Activated T-helper 1 cell treated with anti-CD3 and anti-CD28 coated beads, Interleukin-2, amount 50 U/mL, for 16 hours (primary cell): ENCODE results near the gene JPT2.

ENCODE experiments used
- DNase-seq, 2 donors: peaks; one replicate each; pipeline ENCODE4 v3.0.0-alpha.2; 2020; ENCODE audit warnings: low read depth in 1 of 2, low spot score in 1 of 2

Gene JPT2

GRCh38 chr16:1674751-1675664 is 3.1 kb upstream of the JPT2 start:
- no peak for DNase-seq

- DNase-seq = no peak
Measured at GRCh38 chr16:1676661-1677060, 1.4 kb upstream of the JPT2 start.

- DNase-seq = no peak
Measured at GRCh38 chr16:1677339-1677738, 740 bp upstream of the JPT2 start.

- DNase-seq = peak; percentile 17 to 40
Measured at GRCh38 chr16:1678500-1679098, 520 bp downstream of the JPT2 start.

DNA sequence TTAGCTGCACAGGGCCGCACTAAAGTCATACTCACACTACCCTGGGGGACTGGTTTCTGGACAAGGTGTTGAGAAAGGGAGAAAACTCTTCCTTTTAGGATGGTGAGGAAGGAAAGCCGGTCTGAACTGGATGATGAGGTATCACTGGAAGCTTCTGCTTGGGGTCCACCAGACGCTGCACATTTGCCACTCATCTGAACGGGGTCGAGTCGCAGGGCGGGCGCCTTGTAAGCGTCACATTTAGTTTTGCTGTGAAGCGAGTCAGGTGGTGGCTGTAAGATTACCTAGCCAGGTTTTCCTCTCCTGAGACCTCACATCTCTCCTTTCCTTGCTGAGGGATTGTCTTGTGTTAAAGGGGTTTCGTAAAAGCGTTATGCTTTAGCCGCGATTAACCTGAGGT is 2.3 kb downstream of the JPT2 start:
- DNase-seq = no peak

DNA sequence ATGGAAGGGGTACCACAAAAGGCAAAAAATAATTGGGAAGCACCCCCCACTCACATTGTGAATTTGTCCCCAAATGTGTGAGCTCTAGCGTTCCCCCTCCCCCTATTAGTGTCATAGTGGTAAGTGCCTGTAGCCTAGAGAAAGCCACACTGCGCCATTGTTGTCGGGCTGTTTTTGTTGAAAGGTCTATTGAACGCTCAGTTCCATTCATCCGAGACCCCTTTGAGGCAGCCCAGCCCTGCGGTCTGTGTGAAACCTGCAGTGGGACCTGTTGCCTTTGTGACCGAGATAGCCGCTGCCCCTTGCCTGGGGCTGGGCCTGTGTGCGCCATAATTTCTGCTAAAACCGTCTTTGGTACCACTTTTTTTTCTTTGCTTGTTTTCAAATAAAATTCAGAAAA is 3.0 kb downstream of the JPT2 start:
- no peak for DNase-seq

GRCh38 chr16:1687427-1688316 is 9.6 kb downstream of the JPT2 start:
- no peak for DNase-seq

DNA sequence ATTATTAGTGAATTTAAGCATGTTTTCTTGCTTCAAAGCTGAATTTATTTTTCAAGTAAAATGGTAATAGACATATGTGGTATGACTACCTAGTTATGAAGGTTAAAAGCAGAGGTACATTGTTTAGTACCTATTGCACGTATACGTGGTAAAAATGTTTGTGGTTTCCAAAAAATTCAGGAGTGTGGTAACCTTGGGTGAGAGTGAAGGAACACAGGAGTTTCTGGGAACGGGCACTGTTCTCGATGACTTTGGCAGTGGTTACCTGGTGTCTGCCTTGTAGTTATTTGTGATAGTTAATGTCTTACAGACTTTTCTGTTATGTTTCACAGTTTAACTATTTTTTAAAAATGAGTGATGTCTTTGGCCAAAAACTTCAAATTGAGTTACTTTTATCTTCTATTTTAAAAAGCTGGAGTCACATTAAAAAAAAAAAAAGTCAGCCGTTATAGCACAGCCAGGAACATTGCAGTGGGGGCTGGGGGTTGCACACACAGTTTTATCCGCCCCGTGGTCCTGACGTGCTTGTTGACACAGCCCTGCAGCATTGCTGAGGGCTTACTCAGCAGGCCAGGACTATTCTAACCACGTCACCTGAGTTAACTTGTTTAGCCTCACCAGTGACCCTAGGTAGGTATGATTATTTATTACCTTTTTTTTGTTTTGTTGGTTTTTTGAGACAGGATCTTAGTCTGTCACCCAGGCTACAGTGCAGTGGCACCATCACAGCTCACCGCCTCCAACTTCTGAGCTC is 10.9 kb downstream of the JPT2 start:
- no peak for DNase-seq

DNA sequence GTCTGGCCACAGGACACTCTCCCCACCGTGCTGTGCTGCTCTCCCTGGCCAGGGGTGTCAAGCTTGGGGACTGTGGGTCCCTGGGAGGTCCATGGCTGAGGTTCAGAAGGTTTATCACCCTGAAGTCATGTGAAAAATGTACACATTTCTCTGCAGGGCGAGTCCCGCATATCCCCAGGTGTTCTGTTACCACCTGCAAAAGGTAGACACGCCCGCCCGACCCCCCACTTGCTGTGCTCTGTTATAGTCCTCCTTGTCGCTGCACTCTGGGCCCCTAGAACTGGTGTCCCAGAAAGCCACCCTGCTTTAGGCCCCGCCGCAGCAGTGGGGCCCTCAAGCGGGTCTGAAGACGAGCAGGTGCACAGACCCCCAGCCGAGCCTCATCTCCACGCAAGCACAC is 11.8 kb downstream of the JPT2 start:
- DNase-seq = no peak

GRCh38 chr16:1690810-1691209 is 12.7 kb downstream of the JPT2 start:
- no peak for DNase-seq

- DNase-seq = no peak
Measured at GRCh38 chr16:1691276-1691675, 13.2 kb downstream of the JPT2 start.

DNA sequence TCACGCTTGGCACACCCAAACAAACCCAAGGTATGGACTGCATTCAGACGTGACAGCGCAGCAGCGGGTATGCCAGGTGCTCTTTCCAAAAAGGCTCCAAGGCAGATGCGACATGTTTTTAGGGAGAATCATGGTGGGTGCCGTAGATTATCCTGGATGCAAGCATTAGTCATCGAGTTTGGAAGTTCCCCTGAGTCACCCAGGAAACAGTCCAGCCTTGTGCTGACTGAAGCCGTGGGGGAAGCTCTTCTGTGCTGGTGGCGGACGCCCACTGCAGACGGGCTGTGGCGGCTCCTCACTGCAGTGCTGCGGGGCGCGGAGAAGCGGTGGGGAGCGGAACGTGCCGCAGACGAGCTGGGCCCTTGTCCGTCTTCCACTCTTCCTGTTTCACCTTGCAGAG is 13.9 kb downstream of the JPT2 start:
- DNase-seq = no peak

DNA sequence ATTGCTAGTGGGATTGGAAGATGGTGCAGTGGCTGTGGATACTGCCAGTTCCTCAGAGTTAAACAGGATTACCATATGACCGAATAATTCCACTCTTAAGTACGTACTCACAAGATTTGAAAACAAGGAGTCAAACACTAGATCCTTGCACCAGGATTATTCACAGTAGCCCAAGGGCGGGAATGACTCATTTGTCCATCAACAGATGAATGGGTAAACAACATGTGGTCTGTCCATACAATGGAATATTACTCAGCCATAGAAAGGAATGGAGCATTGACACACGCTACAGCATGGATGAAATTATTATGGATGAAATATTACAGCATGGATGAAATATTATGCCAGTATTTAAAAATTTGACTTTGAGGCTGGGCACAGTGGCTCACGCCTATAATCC is 18.8 kb downstream of the JPT2 start:
- DNase-seq = no peak

- DNase-seq = no peak
Measured at GRCh38 chr16:1698680-1699079, 20.6 kb downstream of the JPT2 start.

GRCh38 chr16:1700246-1700645 is 22.2 kb downstream of the JPT2 start:
- no peak for DNase-seq

DNA sequence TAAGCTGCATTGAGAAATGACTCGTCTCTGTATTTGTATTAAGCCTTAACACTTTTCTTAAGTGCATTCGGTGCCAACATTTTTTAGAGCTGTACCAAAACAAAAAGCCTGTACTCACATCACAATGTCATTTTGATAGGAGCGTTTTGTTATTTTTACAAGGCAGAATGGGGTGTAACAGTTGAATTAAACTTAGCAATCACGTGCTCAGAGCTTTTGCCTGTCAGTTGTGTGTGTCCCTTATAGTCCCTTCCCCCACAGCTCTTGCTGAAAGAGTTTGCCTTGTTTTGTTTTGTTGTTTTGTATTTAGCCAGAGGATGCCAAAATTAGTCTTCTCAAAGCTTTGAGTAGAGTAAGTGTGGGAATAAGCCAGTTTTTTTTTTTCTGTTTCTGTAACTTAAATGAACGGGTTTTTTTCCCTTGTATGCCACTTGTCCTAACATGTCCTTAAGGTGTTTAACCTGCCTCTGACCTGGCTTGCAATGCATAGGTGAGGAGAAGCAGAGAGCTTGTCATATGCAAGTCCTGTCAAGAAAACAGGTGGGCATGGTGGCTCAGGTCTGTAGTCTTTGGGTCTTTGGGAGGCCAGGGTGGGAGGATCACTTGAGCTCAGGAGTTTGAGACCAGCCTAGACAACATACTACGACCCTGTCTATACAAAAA is 23.3 kb downstream of the JPT2 start:
- no peak for DNase-seq

DNA sequence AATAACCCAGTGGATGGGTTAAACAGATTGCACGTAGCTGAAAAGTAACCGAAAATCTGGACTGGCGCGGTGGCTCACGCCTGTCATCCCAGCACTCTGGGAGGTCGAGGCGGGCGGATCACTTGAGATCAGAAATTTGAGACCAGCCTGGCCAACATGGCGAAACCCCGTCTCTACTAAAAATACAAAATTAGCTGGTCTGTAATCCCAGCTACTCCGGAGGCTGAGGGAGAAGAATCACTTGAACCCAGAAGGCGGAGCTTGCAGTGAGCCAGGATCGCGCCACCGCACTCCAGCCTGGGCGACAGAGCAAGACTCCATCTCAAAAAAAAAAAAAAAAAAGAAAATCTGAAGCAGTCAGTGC is 27.2 kb downstream of the JPT2 start:
- DNase-seq = peak in 1 of 2 donors; percentile 6

- peak; percentile 92 to 94 for DNase-seq
Measured at GRCh38 chr16:1705688-1706385, 27.8 kb downstream of the JPT2 start, which contains the start of gene MAPK8IP3. MAPK8IP3 (plus strand) TSS chr16:1706195; CDS start chr16:1706340, 145 bp downstream.

- peak in 1 of 2 donors; percentile 9 for DNase-seq
Measured at GRCh38 chr16:1706386-1707192, 28.5 kb downstream of the JPT2 start.
